Cardiac fibroblast (primary cell): ENCODE measurements around the gene CCDC33.

Source experiments
- DNase-seq, 2 donors: peaks; one replicate each; pipeline versions ENCODE4 v3.0.0 to v3.0.0-alpha.2; 2010; ENCODE audit warnings: low read depth in 2 of 2
- H3K4me3 ChIP-seq, 2 donors: replicated peaks in 1 of 2; 1 replicate in 1 of 2; 2 replicates in 1 of 2; pipeline ENCODE4 v1.5.1; 2011; ENCODE audit warnings: low read depth in 2 of 2, low read length in 2 of 2, mild to moderate bottlenecking in 2 of 2, moderate library complexity in 1 of 2
- TF ChIP-seq, protein P1 (sequence below): IDR thresholded peaks from one replicate; pipeline ENCODE4 v1.5.1; 2011; ENCODE audit warnings: low read depth, mild to moderate bottlenecking, low read length, inconsistent platforms

The CCDC33 gene

DNA sequence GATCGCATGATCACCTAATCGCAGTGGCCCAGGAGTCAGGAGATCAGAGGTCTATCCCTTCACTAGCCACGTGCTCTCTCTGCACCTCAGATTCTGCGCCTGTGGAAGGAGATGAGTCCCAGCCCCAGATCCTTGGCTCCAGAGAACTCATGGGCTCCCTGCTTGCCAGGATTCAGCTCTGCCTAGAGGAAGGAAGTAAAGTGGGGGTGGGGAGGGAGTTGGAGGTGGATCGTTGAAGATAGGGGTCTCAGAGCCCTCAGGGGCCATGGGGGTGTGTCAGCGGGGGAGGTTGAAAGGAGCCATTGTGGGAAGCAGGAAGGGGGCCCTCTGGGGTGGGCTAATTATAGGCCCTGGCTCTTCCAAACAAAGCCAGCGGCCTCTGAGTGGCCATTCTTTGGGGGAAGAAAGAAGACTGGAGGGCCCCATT, 22.3 kb upstream of the CCDC33 start:
- no peak for DNase-seq
- no peak overlapping the region for H3K4me3 ChIP-seq
- TF ChIP-seq, protein P1, sequence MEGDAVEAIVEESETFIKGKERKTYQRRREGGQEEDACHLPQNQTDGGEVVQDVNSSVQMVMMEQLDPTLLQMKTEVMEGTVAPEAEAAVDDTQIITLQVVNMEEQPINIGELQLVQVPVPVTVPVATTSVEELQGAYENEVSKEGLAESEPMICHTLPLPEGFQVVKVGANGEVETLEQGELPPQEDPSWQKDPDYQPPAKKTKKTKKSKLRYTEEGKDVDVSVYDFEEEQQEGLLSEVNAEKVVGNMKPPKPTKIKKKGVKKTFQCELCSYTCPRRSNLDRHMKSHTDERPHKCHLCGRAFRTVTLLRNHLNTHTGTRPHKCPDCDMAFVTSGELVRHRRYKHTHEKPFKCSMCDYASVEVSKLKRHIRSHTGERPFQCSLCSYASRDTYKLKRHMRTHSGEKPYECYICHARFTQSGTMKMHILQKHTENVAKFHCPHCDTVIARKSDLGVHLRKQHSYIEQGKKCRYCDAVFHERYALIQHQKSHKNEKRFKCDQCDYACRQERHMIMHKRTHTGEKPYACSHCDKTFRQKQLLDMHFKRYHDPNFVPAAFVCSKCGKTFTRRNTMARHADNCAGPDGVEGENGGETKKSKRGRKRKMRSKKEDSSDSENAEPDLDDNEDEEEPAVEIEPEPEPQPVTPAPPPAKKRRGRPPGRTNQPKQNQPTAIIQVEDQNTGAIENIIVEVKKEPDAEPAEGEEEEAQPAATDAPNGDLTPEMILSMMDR: no peak

DNA sequence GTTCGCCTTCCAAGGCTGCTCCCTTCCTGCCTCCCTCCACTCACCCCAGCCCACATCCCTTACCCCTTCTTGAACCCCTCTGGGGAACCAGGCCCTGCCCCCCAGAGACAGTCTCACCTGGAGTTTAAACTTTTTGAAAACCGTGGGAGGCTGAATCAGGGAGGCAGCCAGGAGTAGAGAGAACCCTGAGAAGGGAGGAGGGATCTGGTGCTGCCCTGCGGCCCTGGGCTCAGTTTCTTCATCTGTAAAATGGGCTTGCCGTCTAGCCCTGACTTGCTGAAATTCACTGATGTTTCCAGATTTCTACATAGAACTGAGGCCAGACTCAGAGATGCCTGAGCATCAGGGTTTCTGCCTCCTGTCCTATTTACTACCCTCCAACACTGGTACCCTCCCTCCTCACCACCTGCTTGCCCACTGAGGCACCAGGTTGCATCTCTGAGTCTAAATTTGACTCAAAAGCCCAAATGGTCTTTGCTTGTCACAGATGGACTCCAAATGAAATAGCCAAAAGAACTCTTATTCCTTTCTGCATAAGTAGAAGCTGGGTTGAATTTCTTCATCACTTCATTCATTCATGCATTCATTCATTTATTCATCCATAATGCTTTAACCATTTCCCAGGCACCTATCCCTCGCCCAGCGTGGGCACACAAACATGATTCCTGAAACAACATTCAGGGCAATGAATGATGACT, 21.7 kb upstream of the CCDC33 start:
- DNase-seq: no peak
- H3K4me3 ChIP-seq: no peak overlapping the region
- TF ChIP-seq, protein P1: no peak

DNA sequence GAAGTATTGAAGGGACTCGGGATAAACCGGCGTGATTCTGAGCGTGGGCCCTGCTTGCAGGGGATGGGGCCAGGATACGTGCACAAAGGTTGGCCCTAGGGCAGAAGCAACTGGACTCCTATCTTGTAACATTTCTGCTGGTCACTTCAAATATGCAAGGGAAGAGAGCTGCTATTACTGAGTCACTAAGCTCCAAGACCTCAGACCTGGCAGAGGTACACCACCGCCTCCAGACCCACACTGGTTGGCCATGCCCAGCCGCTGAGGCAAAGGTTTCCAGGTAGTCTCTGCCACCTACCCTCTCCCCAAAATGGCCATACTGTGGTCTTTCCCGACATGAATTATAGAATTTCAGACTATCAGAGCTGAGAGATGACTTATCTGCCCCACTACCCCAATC, 20.2 kb upstream of the CCDC33 start:
- TF ChIP-seq, protein P1: no peak
- no peak for DNase-seq
- no peak overlapping the region for H3K4me3 ChIP-seq

DNA sequence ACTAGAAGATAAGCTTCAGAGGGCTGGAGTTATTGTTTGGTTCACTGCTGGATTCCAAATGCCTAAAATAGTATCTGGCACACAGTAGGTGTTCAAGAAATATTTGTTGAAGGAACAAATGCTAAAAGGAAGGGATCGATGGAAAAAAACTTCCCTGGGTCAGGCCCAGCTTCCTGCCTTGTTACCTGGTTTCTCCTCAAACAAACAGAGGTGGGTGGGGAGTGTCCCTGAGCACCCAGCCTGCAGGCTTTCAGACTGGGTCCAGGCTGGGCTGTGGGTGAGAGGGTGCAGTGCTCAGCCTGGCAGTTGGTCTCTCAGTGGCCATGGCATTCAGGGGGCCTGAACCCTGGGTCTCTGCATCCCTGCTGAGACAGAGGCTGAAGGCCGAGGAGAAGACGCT, 19.2 kb upstream of the CCDC33 start:
- H3K4me3 ChIP-seq: no peak overlapping the region
- TF ChIP-seq, protein P1: no peak
- no peak for DNase-seq

DNA sequence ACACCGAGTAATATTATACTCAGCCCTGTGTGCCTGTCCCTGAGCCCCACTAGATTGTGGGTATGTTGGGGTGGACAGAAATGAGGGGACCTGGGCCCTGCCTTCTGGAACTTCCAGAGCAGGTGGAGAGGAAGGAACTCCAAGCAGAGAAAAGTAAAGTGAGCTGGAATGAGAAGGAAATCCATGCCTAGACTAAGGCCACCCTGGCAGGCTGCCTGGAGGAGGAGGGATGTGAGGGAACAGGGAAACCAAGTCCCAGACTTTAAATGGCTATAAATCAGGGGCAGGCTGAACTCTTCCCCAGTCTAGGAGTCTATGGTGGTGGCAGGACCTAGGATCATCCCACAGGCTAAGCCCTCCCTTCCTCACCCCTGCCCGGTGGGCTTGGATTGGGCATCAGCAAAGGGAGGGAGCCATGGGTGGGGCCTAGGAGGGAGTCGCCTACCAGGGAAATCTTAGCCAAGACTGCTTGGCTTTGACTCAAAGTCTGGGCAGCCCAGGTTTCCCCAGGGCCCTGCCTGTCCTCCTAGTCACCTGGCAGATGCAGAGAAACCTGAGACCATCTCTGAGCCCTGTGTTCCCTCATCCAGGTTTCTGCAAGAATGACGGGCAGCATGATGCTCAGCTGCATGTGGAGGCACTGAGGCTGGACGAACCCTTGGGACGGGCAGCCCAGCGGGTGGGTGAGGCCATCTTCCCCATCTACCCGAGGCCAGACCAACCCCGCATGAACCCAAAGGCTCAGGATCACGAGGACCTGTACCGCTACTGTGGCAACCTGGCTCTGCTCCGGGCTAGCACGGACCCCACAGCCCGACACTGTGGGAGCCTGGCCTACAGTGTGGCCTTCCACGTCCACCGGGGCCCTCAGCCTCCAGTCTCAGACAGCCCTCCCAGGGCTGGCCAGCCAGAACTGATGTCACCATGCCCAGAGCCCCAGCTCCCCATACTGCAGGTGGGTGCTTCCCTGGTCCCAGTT, 17.9 kb upstream of the CCDC33 start:
- DNase-seq: no peak
- TF ChIP-seq, protein P1: no peak
- no peak overlapping the region for H3K4me3 ChIP-seq

DNA sequence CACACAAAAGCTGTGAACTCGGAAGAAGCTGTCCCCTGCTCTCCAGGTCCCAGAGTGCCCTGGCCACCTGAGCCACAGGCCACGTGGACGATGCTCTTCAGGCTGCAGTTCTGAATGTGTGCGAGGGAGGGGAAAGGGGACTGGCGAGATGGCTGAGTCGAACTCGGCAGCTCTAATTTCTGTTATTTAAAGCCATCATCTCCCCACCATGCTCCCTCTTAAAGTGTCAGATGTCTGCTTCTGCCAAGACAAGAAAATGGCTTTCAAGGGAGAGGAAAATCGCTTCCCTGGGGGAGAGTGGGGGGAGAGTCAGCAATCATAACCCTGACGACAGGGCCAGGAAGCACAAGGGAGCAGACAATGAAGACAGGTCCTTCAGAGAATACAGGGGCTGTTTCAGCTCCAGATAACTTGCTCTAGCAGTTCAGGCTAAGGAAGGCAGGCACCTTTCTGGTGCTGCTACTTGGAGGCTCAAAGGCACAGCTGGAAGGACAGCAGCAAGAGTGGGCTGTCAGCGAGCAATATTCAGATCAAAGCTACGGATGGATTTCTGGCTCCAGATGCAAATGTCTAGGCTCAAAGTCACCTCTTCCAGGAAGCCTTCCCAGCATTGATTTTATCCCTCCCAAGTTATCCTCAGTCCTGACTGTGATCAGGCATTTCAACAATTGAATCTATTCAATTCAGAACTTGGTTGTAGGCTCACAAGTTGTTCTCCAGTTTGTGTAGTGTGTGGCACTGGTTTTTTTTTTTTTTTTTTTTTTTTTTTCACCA, 15.5 kb upstream of the CCDC33 start:
- no peak for DNase-seq
- no peak overlapping the region for H3K4me3 ChIP-seq
- TF ChIP-seq, protein P1: no peak
